Daoy (cell line): ENCODE data around the gene TCF7L2. TPM values are rescaled to one million over a fixed set of nuclear protein-coding genes. Genes with fewer than 3 reads are reported as not detected.
"Not testable (repeated sequence)": the region's sequence is repeated elsewhere in the genome, so short reads cannot be mapped to it uniquely, and the experiment has no call there.

Experiments used
- DNase-seq: peaks from one replicate; pipeline ENCODE4 v3.0.0-alpha.2; 2015; ENCODE audit warnings: low read depth
- total RNA-seq: library from RNA; depleted of rRNA; stranded (reverse); fragments of >200 nt; shearing (Covaris generic); gene quantifications from 2 replicates; pipeline ENCODE4 v1.2.3, GENCODE V29; 2014

The TCF7L2 gene
- total RNA-seq, 1 experiment from 2014 or later = 1.9 TPM

DNA sequence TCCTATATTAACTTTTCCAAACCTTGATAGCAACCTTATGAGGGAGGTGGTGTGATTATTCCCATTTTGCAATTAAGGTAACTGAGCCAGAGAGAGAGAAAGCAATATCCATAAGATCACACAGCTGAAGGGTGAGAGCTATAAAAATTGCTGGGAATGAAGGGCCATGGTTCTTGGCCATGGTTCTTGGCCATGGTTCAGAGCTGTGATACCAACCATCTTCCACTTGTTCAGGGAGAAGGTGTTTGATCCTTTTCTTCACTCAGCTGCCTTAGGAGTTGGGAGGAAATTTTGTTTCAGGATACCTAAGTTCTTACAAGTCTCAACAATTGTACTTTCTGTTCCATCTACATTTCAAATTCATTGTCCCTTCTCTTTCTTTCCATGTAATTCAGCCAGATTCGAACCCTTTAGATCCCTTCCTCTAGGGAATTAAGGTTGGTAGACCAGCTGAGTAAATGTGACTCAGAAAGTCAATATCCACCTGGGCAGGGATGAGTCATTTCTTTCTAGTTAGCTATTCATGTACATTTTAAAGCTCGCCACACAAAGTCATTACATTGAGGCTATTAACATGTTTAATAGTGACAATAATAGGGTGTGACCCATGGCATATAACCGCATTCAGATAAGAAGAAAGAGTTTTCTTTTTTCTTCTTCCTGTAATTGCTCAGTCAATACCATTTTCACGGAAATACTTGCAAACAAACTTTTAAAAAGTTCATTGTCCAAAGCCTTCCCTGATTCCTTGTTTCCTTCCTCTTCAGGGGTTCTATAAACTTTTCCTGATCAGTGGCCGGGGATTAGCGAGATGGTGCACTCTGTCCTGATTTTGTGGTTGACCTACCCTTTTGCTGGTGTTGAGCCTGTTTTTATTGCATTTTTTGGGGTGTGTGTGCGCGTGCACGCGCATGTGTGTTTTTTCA is 143.4 kb downstream of the TCF7L2 start:
- DNase-seq = peak; percentile 61

DNA sequence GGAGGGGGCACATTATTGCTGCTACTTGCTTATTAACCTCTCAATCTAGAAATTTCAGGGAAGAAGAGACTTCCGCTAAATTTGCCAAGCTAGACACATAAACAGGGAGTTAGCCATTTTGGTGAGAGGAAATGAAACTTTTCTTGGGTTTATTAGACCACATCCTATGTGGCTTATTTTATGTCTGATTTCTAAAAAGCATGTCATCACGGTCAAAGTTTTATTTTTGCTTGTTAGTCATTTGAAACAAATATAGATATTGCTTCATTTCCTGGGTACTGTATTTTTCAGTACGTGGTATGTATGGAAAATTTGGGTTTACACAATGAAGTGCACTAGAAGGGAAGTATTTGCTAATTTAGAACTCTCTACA is 144.1 kb downstream of the TCF7L2 start:
- DNase-seq = no peak

DNA sequence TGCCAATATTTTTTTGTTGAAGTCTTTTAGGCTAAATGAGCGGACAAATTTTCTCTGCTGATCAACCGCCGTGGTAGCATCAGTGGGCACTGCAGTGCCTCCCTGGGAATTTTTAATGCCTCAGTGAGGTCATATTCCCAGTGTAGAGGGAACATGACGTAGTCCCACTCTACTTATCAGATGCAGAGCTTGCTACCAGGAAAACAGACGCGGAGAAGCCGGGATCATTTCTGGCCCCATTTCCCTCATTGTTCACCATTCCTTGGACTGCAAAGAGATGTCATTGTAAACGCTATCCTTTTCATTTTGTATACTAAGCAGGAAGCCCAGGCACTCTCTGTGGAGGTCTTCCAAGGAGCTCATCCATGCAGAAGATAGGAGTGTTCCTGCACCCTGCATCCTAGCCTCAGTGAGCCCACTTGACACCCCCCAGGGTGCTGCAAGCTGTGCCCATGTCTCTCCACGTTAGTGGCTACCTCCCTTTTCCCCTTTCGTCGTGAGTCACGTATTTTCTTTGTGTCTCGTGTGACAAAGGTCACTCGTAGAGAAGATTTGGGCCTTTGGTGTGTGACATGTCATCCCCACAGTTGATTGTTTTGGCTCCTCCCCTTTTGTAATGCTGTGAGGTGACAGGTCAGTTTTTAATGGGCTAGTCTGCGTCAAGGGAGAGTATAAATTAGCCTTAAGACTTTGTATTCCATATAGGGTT is 145.5 kb downstream of the TCF7L2 start:
- DNase-seq = no peak

DNA sequence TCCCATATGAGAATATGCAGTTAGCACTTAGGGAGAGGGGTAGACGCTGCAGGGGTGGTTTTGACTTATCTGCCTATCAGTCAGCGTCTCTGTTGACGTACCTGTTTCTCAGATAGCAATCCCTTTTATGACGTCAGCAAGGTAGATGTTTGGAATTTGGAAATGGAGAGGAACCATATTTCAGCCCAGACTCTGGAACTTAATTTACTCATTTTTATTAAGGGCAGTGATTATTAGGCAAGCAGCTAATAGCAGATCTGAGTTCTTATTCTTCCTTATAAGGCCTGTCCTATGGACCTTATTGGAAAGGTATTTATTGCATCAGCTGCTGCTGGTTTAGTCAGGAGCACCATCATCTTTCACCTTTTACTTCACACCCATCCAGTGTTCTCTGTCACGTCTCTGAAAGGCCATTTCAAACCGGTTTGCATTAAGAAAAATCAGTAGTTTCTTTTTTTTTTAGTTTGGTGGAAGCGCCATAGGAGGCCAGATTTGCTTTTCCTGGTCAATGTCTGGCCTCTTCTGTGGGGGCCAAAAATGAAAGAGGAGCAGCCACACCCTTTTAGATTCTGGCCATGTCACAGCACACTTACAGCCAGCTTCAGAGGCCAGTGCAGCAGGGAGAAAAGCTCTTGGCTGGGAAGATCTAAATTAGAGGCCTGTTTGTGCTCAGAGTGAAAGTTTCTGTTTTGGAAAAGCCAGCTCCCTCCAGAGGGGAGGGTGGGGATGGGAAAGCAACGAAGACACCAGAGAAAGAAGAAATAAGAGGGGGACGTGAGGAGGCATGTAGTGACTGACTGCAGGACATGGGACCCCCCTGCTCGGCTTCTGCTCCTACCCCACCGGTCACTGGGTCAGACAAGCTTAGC is 146.3 kb downstream of the TCF7L2 start:
- no peak for DNase-seq

DNA sequence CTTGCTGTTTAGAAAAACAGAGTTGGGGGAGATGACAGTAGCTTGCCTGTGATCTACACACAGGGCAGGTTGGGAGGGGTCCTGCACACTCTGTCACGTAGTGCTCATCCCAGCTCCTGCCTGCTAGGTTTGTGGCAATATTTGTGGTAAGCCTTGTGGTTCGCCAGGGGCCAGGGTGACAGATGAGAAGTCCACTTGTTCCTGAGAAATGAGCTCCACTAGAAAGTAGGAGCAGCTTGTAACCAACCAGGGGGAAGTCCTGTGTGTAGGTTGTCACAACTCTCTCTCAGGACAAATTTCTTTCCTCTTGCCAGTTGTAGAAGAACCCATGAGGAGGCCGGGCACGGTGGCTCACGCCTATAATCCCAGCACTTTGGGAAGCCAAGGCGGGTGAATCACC is 147.0 kb downstream of the TCF7L2 start:
- no peak for DNase-seq

DNA sequence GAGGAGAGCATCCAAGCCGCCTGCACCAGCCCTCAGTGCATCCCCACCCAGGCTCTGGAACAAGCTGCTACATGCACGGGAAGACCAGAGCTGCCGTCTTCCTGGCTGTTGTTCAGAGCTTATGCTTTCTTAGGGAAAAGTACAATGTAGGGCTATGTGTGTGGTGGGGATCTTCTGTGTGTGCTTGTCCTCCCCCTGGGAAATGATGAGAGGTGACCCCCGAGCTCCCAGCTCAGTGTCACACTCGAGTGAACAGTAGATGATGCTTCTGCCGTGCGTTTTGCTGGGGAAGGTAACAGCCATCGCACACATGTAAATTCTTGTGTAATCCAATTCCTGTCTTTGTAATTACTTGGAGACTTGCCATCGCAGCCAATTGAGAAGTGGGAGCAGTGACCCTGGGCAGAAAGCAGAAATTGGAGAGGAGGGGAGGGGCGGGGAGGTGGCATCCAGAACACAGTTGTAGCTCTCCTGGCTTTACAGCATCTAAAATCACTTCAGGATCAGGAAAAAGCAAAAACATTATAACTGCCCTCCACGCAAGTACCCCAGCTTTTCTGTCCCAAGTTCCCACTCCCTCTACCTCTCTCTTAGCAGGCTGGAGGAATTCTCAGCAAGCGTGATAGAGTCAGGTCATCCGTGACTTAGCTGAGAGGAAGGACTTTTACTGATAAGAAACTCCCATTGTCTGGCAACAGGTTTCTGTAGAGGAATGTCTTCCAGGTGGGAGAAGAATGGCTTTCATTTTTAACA is 149.6 kb downstream of the TCF7L2 start:
- DNase-seq = peak; percentile 43

DNA sequence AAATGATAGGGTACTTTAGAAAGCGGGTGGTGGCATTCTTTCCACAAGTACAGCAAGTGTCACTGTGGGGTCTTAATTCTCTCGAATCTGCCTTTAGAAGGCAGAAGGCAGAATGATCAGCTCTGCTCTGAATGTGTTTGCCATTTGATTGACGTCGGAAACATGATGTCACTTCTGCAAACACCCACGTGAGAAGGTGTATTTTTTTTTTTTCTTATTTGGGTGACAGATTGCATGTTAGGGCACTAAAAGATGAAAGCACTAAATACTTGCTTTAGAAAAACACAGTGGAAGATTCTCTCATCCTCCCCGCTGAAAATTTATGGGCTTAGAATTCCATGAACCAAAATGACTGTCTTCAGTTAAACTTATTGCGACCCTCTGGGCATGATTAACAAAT is 150.2 kb downstream of the TCF7L2 start:
- DNase-seq = no peak

DNA sequence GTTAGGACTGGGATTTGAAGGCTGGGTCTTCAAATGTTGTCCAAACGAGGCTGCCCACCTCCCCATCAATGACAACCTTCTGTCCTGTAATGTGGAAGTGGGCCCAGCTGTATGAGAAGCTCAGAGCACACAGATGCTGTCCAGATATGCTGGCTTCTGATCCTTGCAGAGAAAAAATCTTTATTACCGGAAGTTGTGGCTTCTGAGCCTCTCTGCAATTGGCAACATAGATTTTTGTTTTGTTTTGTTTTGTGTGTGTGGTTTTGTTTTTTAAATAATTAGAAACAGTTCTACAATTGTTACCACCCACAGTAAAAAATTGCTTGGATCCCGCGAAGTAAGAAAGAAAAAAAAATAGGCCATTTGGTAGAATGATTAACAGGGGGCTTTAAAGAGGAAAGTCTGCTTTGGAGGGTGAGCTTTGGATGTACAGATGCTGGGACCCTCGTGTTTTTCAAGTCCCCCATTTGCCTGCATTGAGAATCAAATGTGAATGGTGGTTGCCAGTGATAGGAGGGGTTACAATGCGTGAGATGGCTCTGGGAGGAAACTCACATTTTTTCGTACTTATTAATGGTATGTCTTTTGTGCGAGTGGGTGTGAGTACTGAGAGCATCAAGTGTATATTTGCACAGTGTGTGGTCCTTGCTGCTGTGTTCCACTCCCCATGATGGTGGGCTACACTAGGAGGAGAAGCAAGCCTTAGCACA is 153.2 kb downstream of the TCF7L2 start:
- DNase-seq = no peak

DNA sequence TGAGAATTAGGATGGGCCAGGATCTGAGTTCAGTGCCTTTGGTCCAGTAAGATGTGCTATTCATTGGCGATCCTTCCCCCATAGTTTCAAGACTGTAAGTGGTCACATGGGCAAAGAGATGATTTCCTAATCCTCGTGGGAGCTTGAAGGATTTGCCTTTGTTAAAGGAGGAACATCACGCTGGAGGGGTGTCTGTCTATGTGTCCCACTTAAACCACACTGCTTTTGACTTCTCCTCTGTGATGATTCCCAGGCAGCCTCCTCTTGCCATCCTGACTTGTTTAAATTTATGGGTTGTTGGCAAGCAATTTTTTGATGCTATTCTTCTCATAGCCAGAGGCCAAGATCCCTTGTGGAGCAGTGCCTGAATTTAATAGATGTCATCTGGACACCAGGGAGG is 154.0 kb downstream of the TCF7L2 start:
- no peak for DNase-seq

DNA sequence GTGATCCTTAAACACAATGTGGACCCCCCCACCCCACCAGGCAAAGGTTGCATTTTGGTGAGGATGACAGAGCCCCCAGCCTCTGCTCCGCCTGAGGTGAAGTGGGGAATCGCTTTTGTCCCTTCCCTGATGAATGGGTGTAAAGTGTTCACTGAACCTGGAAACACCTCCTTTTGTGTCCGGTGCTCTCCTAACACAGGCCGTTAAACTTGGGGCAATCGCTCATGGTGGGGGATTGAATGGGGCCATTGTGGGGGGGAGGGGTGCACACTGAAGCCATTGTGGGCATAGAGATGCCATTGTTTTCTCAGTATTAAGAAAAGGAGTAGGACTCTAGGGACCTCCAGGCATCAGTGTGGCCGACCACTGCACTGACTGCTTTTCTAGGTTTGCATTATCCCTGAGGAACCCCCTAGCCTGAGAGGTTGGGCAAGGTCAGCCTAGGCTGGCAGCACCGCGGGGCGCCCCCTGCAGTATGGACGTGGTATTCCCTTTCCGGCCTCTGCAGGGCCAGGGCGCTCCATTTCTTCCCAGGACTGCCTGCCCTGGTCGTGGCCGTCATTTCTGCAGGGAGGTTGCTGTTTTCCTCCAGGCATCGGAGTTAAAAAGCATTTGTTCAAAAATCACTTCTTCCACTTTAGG is 158.3 kb downstream of the TCF7L2 start:
- peak; percentile 19 for DNase-seq

DNA sequence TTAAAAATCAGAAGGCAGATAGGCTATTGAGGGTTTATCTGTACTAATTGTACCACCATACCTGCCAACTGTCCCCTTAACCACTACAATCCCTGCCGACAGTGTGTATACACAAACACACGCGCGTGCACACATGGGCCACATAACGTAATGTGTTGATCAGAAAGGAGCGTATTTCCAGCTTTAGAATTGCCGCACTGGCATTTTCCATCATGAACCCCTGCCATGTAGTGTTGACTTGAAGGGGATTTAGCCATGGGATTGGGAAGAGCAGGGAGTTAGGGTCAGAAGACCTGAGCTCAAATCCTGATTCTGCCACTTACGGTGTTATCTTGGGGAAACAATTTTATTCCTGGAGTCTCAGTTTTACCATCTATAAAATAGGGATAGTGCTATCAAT is 158.9 kb downstream of the TCF7L2 start:
- DNase-seq = no peak

DNA sequence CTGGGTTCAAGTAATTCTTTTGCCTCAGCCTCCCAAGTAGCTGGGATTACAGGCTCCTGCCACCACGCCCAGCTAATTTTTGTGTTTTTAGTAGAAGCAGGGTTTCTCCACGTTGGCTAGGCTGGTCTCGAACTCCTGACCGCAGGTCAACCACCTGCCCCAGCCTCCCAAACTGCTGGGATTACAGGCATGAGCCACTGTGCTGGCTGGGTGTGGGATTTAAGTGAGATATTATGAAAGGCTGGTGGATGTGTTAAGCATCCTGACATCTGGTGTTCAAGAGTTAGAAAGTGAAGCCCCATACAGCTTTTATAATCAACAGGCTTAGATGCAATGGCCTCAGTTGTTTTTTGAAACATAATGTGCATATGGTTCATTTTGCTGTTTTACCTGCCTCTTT is 159.4 kb downstream of the TCF7L2 start:
- not testable (repeated sequence) for DNase-seq

DNA sequence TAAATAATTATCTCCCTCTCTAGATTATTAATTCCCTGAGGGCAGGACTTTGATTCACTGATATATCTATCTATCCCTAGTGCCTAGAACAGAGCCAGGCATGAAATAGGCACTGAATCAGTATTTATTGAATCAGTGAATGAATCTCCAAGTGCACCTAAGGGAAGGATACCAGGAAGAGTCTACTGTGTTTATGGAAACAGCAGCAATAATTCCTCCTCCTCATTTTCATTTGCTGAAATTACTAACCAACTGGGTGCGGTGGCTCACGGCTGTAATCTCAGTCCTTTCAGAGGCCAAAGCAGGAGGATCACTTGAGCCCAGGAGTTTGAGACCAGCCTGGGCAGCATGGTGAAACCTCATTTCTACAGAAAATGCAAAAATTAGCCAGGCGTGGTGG is 161.2 kb downstream of the TCF7L2 start:
- no peak for DNase-seq

DNA sequence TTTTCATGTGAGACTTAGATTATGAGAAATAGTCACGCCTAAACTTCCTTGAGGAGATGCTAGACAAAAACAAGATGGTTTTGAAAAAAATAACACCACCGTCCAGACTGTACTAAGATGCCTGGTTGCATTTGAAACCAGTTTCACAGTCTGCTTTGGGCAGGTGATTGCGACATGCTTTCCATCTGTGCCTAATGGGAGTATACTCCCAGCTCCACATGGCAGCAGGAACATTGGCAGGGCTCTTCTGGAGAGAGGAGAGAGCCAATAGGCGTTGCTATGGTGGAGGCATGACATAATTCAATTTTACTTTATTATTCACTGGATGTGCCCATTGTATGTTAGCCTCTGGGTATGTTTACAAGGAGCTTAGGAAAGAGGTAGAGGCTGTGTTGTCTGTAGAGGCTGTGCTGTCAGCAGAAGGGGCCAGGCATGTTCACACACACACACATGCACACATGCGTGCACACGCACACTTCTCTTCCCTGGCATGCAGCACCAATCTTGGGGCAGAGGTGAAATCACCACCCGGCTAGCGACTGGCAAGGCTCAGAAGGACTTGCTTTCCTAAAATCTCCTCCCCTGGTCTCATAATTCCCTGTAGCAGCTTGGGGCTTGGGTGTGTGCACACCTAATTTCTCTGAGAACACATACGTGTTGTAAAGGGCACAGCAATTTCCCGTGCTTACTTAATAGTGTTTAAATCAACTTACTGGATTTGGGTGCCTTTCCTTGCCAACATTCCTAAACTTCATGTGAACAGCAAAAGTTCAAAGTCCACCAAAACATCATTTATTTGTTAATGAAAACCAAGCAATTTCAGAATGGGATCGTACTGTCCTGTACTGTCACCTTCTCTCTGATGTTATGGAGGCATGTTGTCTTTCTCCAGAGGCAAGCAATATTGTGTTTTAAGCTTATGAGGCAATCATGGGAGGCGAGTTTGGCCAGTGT is 162.1 kb downstream of the TCF7L2 start:
- DNase-seq = no peak

DNA sequence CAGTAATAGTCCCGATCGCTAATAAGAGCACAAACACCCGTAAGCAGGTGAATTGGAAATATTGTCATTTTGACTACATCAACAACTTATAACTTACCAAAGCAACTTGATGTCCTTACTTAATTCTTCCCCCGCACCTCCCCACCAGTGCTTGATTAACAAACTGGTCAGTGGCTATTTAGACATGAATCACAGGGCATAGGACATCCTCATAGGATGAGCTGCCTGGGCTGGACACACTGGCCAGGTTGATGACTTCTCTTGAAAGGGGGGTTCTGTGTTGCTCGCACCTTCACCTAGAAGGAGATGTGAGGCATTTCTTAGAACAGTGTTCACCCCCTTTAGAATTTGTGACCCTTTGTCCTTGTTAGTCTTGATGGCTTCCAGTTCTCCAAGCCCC is 163.2 kb downstream of the TCF7L2 start:
- no peak for DNase-seq

DNA sequence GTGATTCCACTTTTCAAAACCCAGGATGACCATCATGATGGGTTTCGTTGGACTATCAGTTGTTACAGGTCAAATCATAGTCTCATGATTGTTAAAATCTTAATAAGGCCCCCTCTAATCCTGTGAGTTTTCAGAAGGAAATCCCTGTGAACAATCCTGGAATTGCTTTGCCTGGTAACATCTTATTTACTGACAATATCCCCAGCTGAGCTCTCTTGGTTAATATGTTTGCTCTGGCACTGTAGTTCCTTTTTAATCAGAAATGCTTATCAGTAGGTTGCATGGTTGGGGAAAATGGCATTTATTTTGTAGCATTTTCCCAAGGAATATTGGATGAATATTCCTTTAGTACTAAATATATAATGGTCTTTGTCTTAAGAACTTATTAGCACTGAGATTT is 163.9 kb downstream of the TCF7L2 start:
- no peak for DNase-seq

DNA sequence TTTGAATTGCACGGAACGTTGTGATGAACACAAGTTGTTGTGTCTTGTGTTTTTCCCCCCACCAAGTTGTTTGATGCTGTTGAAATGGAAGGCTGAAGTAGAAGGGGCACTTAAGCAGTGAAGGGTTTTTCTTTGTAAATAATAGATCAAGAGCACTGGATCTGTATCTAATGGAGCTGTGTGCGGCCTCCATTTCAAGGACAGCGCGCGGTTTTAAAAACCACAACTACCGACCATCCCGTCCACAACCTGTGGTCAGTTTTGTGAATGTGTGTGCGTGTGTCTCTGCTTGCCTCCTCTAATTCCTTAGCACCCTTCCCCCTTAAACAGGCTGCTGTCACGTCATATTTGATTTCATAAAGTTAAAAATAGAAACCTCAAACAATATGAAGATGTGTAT is 165.5 kb downstream of the TCF7L2 start:
- no peak for DNase-seq

DNA sequence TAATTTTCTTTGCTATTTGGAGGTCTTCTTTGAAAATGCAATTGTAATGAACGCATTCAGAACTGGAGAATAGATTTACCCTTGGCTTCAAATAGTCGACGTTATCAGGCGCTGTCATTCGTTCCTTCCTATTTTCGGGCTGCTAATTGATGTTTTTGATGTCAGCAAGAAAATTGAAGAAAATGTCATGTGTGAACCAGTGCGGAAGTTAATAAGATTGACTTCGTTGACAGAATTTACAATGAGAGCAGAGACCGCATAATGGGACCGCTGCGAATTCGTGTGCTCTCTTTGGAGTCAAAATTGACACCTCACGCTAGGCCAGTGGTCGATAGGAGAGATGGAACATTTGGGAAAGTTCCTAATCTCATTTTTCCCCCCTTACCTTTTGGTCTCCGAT is 168.8 kb downstream of the TCF7L2 start:
- no peak for DNase-seq

DNA sequence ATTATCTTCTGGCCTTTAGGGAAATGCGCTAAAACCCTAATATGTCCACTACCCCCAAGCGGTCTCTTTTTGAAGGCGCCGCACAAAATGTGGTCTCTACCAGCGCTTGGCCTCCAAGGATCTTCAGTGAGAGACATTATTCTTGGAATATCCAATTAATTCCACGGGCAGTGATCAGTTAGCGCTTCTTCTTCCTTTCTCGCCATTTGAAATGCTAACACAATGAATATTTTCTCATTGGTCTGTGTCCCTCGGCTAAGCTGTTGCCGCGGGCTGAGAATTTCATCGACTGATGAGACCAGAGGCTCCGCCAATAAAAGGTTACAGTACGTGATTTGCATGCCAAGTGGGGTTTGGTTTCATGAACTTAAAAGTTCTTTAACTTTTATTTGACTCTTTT is 169.8 kb downstream of the TCF7L2 start:
- no peak for DNase-seq
